Measurements from ENCODE around the gene SHB. TPM values are rescaled to one million over a fixed set of nuclear protein-coding genes. Genes with fewer than 3 reads are reported as not detected.
A peak's percentile ranks its signal among the peaks of the same experiment; 100 is the strongest.

The SHB gene
- total RNA-seq, 4 donors from 2014 or later: 12.3 to 22.9 (median 16.3) TPM

- DNase-seq (ENCODE audit: low spot score in 2 of 2): peak in 1 of 2 donors; percentile 56
- H3K27me3 ChIP-seq: no peaks in the 10 kb centered on the region
- TF ChIP-seq POLR2AphosphoS5 (IDR thresholded peaks at IDR 0.05): no peak
- TF ChIP-seq, protein P1, sequence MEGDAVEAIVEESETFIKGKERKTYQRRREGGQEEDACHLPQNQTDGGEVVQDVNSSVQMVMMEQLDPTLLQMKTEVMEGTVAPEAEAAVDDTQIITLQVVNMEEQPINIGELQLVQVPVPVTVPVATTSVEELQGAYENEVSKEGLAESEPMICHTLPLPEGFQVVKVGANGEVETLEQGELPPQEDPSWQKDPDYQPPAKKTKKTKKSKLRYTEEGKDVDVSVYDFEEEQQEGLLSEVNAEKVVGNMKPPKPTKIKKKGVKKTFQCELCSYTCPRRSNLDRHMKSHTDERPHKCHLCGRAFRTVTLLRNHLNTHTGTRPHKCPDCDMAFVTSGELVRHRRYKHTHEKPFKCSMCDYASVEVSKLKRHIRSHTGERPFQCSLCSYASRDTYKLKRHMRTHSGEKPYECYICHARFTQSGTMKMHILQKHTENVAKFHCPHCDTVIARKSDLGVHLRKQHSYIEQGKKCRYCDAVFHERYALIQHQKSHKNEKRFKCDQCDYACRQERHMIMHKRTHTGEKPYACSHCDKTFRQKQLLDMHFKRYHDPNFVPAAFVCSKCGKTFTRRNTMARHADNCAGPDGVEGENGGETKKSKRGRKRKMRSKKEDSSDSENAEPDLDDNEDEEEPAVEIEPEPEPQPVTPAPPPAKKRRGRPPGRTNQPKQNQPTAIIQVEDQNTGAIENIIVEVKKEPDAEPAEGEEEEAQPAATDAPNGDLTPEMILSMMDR (IDR thresholded peaks at IDR 0.05): no peak
- no peak for TF ChIP-seq EP300 (IDR thresholded peaks at IDR 0.05)
- TF ChIP-seq POLR2A (IDR thresholded peaks at IDR 0.05): no peak
- no peak overlapping the region for H3K27ac ChIP-seq
- H3K9me3 ChIP-seq: no peaks in the 10 kb centered on the region
- no peaks in the 10 kb centered on the region for H3K36me3 ChIP-seq
- WGBS: 48% methylated on average over 5 of the region's 5 CpGs
- H3K4me1 ChIP-seq: no peaks in the 10 kb centered on the region
- H3K4me3 ChIP-seq: no peak overlapping the region
These were observed 43.0 kb upstream of the SHB start for GRCh38 chr9:38112049-38112448.

DNA sequence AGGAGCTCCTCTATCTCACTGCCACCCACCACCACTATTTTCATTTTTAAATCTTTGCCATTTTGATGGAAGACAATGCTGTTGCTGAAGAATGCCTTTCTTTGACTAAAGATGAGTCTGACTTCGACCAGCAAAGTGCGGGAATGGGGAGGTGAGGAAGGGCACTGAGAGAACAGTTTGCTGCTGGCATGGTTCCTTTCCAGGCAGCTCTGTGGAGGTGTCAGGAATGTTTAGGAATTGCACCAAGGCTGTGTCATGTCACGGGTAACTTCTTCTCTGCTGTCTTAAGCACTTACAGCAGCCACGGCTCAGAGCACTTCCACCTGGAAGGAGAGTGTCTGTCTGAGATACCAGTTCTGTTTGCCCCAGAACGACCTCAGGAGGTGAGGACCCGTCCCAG, 41.4 kb upstream of the SHB start:
- no peaks in the 10 kb centered on the region for H3K36me3 ChIP-seq
- no peak overlapping the region for H3K4me3 ChIP-seq
- H3K9me3 ChIP-seq: no peaks in the 10 kb centered on the region
- peak in 1 of 2 donors; percentile 64 for DNase-seq (ENCODE audit: low spot score in 2 of 2)
- H3K27me3 ChIP-seq: no peaks in the 10 kb centered on the region
- H3K4me1 ChIP-seq: no peaks in the 10 kb centered on the region
- 77% methylated on average over 6 of the region's 6 CpGs for WGBS
- no peak overlapping the region for H3K27ac ChIP-seq
- TF ChIP-seq EP300 (IDR thresholded peaks at IDR 0.05): no peak

DNA sequence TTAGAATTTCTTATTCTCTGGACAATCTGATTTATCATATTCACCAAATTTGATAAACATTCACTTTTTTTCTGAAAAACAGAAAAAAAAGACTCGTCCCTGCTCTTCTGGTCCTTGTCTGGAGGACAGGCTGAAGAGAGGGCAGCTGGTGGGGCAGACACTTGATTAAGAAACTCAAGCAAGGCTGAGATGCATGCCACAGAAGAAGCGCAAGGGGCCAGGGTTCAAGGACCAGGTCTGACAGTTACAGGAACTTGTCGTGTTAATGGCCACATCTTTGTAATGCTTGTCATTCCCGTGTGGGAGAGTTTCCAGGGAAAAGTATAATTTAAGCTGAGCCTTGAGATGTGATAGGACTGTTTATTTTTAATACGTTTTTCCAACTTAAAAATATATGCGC, 40.6 kb upstream of the SHB start:
- no peak overlapping the region for H3K4me3 ChIP-seq
- H3K27me3 ChIP-seq: no peaks in the 10 kb centered on the region
- 83% methylated on average over 6 of the region's 6 CpGs for WGBS
- no peaks in the 10 kb centered on the region for H3K4me1 ChIP-seq
- no peak overlapping the region for H3K27ac ChIP-seq
- no peak for TF ChIP-seq POLR2AphosphoS5 (IDR thresholded peaks at IDR 0.05)
- TF ChIP-seq POLR2A (IDR thresholded peaks at IDR 0.05): no peak
- TF ChIP-seq, protein P1 (IDR thresholded peaks at IDR 0.05): no peak
- TF ChIP-seq EP300 (IDR thresholded peaks at IDR 0.05): no peak
- no peaks in the 10 kb centered on the region for H3K9me3 ChIP-seq
- peak in 1 of 2 donors; percentile 18 for DNase-seq (ENCODE audit: low spot score in 2 of 2)
- H3K36me3 ChIP-seq: no peaks in the 10 kb centered on the region

- peak in 1 of 2 donors; percentile 74 for DNase-seq (ENCODE audit: low spot score in 2 of 2)
- Histone ChIP-seq H3K4me1 (no peaks in the 10 kb centered on the region), H3K27me3 (no peaks in the 10 kb centered on the region), H3K36me3 (no peaks in the 10 kb centered on the region), H3K27ac (no peak overlapping the region), H3K4me3 (no peak overlapping the region), H3K9me3 (no peaks in the 10 kb centered on the region)
- no peak for TF ChIP-seq POLR2AphosphoS5 (IDR thresholded peaks at IDR 0.05)
- TF ChIP-seq, protein P1 (IDR thresholded peaks at IDR 0.05): no peak
- TF ChIP-seq POLR2A (IDR thresholded peaks at IDR 0.05): no peak
- TF ChIP-seq EP300 (IDR thresholded peaks at IDR 0.05): no peak
- 100% methylated on average over 1 of the region's 1 CpG for WGBS
These were observed 39.3 kb upstream of the SHB start for GRCh38 chr9:38108326-38108725.

DNA sequence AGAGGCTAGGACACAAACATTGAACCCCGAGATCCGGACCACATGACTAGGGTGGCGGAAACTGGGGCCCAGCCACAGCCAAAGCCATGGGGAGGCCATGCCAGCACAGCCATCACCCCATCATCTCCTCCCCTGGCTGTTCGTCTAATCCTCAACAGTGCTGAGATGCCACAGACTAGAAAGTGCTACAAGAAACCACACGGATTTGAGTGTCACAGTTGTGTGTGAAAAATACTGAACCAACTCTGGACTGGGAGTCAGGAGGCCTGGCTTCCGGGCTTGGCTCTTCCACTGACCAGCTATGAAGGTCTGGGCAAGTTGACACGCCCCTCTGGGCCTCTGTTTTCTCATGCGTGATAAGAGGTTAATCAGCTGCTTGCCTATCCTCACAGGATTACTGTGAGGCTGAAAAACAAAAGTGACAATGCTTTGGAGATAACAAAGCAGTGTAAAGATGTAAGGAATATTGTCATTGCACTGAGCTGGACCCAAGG, 38.8 kb upstream of the SHB start:
- Histone ChIP-seq H3K4me1 (no peaks in the 10 kb centered on the region), H3K4me3 (no peak overlapping the region), H3K27ac (no peak overlapping the region), H3K9me3 (no peaks in the 10 kb centered on the region), H3K36me3 (no peaks in the 10 kb centered on the region), H3K27me3 (no peaks in the 10 kb centered on the region)
- DNase-seq (ENCODE audit: low spot score in 2 of 2): peak in 1 of 2 donors; percentile 60
- no peak for TF ChIP-seq POLR2AphosphoS5 (IDR thresholded peaks at IDR 0.05)
- TF ChIP-seq EP300 (IDR thresholded peaks at IDR 0.05): no peak
- TF ChIP-seq, protein P1 (IDR thresholded peaks at IDR 0.05): no peak
- WGBS: 87% methylated on average over 8 of the region's 8 CpGs

GRCh38 chr9:38107405-38107804, 38.4 kb upstream of the SHB start:
- Histone ChIP-seq H3K36me3 (no peaks in the 10 kb centered on the region), H3K4me3 (no peak overlapping the region), H3K9me3 (no peaks in the 10 kb centered on the region), H3K27ac (no peak overlapping the region), H3K27me3 (no peaks in the 10 kb centered on the region), H3K4me1 (no peaks in the 10 kb centered on the region)
- TF ChIP-seq, protein P1 (IDR thresholded peaks at IDR 0.05): no peak
- no peak for TF ChIP-seq POLR2AphosphoS5 (IDR thresholded peaks at IDR 0.05)
- no peak for TF ChIP-seq EP300 (IDR thresholded peaks at IDR 0.05)
- no peak for TF ChIP-seq POLR2A (IDR thresholded peaks at IDR 0.05)
- 91% methylated on average over 3 of the region's 3 CpGs for WGBS
- DNase-seq (ENCODE audit: low spot score in 2 of 2): no peak
